OCI-LY1 (cell line): ENCODE results near the gene CLCN7.

Source experiments
- H2AFZ ChIP-seq: fragments of 200-600 bp; sonication (generic), shearing (Covaris generic); 2 replicates; pipeline ENCODE4 v1.6.0; 2014; ENCODE audit warnings: antibody characterized with exemption, mild to moderate bottlenecking, low read length
- H3F3A ChIP-seq: fragments of 200-600 bp; sonication (generic), shearing (Covaris generic); 2 replicates; pipeline ENCODE4 v1.6.0; 2014; ENCODE audit warnings: mild to moderate bottlenecking, antibody characterized with exemption, low read length, moderate library complexity; ENCODE audit not compliant: insufficient read depth
- H3K27ac ChIP-seq: fragments of 200-600 bp; sonication (generic); 2 replicates; pipeline ENCODE4 v1.5.1; 2014; ENCODE audit warnings: low read length, mixed run types, mild to moderate bottlenecking, low read depth; ENCODE audit not compliant: poor library complexity, severe bottlenecking
- H3K27me3 ChIP-seq: fragments of 200-600 bp; sonication (generic); 2 replicates; pipeline ENCODE4 v1.6.0; 2014; ENCODE audit warnings: antibody characterized with exemption, mild to moderate bottlenecking, low read length, moderate library complexity; ENCODE audit not compliant: insufficient read depth
- H3K36me3 ChIP-seq: fragments of 200-600 bp; sonication (generic); 2 replicates; pipeline ENCODE4 v1.6.1; 2014; ENCODE audit warnings: mild to moderate bottlenecking, antibody characterized with exemption, low read length, moderate library complexity, mixed read lengths; ENCODE audit not compliant: insufficient read depth
- H3K4me1 ChIP-seq: fragments of 200-600 bp; sonication (generic); 2 replicates; pipeline ENCODE4 v1.5.1; 2014; ENCODE audit warnings: mild to moderate bottlenecking, low read length, moderate library complexity; ENCODE audit not compliant: insufficient read depth, severe bottlenecking
- H3K4me2 ChIP-seq: fragments of 200-600 bp; sonication (generic), shearing (Covaris generic); 2 replicates; pipeline ENCODE4 v1.6.1; 2014; ENCODE audit warnings: low read length
- H3K4me3 ChIP-seq: fragments of 200-600 bp; sonication (generic); 2 replicates; pipeline ENCODE4 v1.5.1; 2014; ENCODE audit warnings: low read length, low read depth, mild to moderate bottlenecking, mixed read lengths; ENCODE audit not compliant: poor library complexity, severe bottlenecking
- H3K79me2 ChIP-seq: fragments of 200-600 bp; shearing (Covaris generic); 2 replicates; pipeline ENCODE4 v1.6.1; 2016; ENCODE audit warnings: mixed run types, low read length, mixed read lengths; ENCODE audit not compliant: insufficient read depth
- H3K9ac ChIP-seq: fragments of 200-600 bp; sonication (generic), shearing (Covaris generic); 2 replicates; pipeline ENCODE4 v1.6.1; 2014; ENCODE audit warnings: mild to moderate bottlenecking, low read length, mixed read lengths
- H3K9me2 ChIP-seq: fragments of 200-600 bp; sonication (generic), shearing (Covaris generic); 2 replicates; pipeline ENCODE4 v1.6.1; 2014; ENCODE audit warnings: low read depth, mild to moderate bottlenecking, low read length, mixed read lengths
- H3K9me3 ChIP-seq: fragments of 200-600 bp; shearing (Covaris generic); 2 replicates; pipeline ENCODE4 v1.6.1; 2014; ENCODE audit warnings: low read length, mixed read lengths
- H4K20me1 ChIP-seq: fragments of 200-600 bp; sonication (generic), shearing (Covaris generic); 2 replicates; pipeline ENCODE4 v1.6.0; 2016; ENCODE audit warnings: mild to moderate bottlenecking, low read length; ENCODE audit not compliant: insufficient read depth
- CTCF ChIP-seq: fragments of 200-600 bp; sonication (generic), shearing (Covaris generic); IDR thresholded peaks from 2 replicates; pipeline ENCODE4 v1.5.1; 2017; ENCODE audit warnings: mild to moderate bottlenecking, antibody characterized with exemption, low read length, moderate library complexity, mixed read lengths
- EZH2 ChIP-seq: fragments of 200-600 bp; sonication (generic), shearing (Covaris generic); IDR thresholded peaks from 2 replicates; pipeline ENCODE4 v1.8.0; 2017; ENCODE audit warnings: borderline replicate concordance, mixed run types, mild to moderate bottlenecking, antibody characterized with exemption, low read length, moderate library complexity, mixed read lengths

CLCN7 gene

GRCh38 chr16:1449201-1449788 is 25.5 kb downstream of the CLCN7 start:
- H3K9me2 ChIP-seq: no peaks in the 10 kb centered on the region
- no peak overlapping the region for H3K9ac ChIP-seq
- no peaks in the 10 kb centered on the region for H3K9me3 ChIP-seq
- H3K27ac ChIP-seq: no peak overlapping the region
- H4K20me1 ChIP-seq: no peaks in the 10 kb centered on the region
- no peaks in the 10 kb centered on the region for H3K79me2 ChIP-seq
- H3K4me3 ChIP-seq: no peak overlapping the region
- TF ChIP-seq EZH2: no peak
- no peak for TF ChIP-seq CTCF
- peaks cover 4% of the 10 kb centered on the region; the same call in 1 of the 2 replicates for H3K27me3 ChIP-seq
- no peaks in the 10 kb centered on the region for H3F3A ChIP-seq
- H2AFZ ChIP-seq: no peak overlapping the region
- H3K4me2 ChIP-seq: no peak overlapping the region
- peaks cover 34% of the 10 kb centered on the region for H3K36me3 ChIP-seq
- H3K4me1 ChIP-seq: peaks cover 4% of the 10 kb centered on the region

DNA sequence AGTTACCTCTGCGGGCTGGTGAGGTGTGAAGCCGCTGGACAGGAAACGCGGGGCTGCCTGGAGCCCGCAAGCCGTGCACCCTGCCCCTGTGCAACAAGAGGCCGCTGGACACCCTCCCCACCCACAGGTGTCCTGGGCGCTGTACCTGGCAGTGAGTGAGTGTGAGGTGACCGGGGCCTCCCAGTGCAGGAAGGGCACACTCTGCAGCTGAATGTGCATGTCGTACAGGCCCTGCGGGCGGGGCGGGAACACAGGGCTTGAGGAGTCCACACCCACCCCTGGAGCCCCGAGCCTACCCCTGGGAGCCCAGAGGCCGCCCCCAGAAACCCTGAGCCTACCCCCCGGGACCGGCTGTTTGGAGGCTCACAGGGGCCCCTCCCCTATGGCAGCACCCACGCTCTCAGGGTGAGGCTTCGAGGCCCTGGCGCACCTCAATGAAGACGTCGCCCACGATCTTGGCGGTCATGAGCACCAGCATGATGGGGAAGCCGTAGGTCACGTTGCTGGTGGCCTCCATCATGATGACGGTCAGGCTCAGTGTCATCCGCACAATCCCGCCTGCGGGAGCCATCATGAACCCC is 26.2 kb downstream of the CLCN7 start:
- Histone ChIP-seq H3K36me3 (peaks cover 27% of the 10 kb centered on the region), H3K4me2 (no peak overlapping the region), H3K4me1 (peaks cover 4% of the 10 kb centered on the region), H3K4me3 (no peak overlapping the region), H3F3A (no peaks in the 10 kb centered on the region), H2AFZ (no peak overlapping the region), H3K79me2 (no peaks in the 10 kb centered on the region), H3K27me3 (peaks cover 9% of the 10 kb centered on the region), H3K27ac (no peak overlapping the region), H3K9me2 (no peaks in the 10 kb centered on the region), H4K20me1 (no peaks in the 10 kb centered on the region), H3K9me3 (no peaks in the 10 kb centered on the region), H3K9ac (no peak overlapping the region)
- TF ChIP-seq CTCF: no peak
- no peak for TF ChIP-seq EZH2

DNA sequence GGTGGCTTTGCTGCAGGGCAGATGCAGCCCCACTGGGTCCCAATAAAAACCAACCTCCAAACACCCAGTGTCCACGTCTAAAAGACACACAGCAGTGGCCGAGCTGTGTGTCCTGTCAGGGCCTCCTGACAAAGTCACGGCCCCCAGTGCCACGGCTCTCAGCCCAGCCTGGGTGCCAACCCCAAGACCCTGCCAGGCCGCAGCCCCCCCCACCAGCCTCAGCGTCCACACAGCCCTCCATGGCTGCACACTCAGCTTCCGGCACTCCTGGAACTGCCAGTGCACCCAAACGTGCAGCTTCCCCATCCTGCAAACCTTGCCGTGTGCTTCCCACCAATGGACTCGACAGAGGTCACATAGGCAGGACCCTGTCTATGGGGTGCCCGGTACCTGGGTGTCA is 26.9 kb downstream of the CLCN7 start:
- H3K9ac ChIP-seq: no peak overlapping the region
- H4K20me1 ChIP-seq: no peaks in the 10 kb centered on the region
- TF ChIP-seq CTCF (no peak), EZH2 (no peak)
- H3K9me3 ChIP-seq: no peaks in the 10 kb centered on the region
- H2AFZ ChIP-seq: no peak overlapping the region
- H3K36me3 ChIP-seq: peaks cover 23% of the 10 kb centered on the region
- no peak overlapping the region for H3K4me2 ChIP-seq
- H3K4me3 ChIP-seq: no peak overlapping the region
- H3F3A ChIP-seq: no peaks in the 10 kb centered on the region
- H3K27me3 ChIP-seq: peaks cover 15% of the 10 kb centered on the region
- H3K4me1 ChIP-seq: peaks cover 4% of the 10 kb centered on the region
- no peaks in the 10 kb centered on the region for H3K9me2 ChIP-seq
- H3K79me2 ChIP-seq: no peaks in the 10 kb centered on the region
- H3K27ac ChIP-seq: no peak overlapping the region
